Measurements from ENCODE around the gene APP.
"Not testable (repeated sequence)": the region's sequence is repeated elsewhere in the genome, so short reads cannot be mapped to it uniquely, and the experiment has no call there.

APP gene

GRCh38 chr21:26164311-26164710 lies 6.3 kb downstream of the APP start:
- no peak for DNase-seq (ENCODE audit: low spot score)

DNA sequence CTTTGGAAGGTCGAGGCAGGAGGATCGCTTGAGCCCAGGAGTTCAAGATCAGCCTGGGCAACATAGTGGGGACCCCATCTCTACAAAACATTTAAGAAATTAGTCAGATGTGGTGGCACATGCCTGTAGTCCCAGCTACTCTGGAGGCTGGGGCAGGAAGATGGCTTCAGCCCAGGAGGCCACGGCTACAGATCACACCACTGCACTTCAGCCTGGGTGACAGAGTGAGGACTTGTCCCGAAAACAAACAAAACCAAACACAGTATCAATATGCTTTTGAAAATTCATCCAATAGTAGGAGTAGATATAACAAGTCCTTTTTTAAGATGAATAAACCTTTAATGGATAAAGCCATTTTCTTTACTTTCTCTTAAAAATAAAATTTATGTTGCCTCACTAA lies 8.5 kb downstream of the APP start:
- DNase-seq (ENCODE audit: low spot score): no peak

- DNase-seq (ENCODE audit: low spot score): no peak
Observed at GRCh38 chr21:26159869-26160268, 10.7 kb downstream of the APP start.

DNA sequence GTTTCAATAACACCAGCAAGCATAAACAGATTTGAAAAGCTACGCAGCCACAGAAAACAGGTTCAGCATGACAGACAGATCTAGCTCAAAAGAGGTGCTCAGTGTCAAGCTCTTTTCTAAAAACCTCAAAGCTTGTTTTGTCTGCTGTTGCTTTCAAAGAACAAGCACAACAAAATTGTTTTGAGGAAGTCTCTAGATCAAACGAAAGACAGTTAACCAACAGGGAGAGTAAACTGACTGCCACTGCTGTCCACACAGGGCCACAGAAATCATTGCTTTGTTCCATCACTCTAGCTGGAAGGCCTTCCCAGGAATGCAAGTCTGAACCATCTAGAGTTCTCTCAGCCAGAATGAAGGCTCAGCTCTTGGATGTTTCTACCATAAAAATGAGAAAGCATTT lies 12.8 kb downstream of the APP start:
- no peak for DNase-seq (ENCODE audit: low spot score)

DNA sequence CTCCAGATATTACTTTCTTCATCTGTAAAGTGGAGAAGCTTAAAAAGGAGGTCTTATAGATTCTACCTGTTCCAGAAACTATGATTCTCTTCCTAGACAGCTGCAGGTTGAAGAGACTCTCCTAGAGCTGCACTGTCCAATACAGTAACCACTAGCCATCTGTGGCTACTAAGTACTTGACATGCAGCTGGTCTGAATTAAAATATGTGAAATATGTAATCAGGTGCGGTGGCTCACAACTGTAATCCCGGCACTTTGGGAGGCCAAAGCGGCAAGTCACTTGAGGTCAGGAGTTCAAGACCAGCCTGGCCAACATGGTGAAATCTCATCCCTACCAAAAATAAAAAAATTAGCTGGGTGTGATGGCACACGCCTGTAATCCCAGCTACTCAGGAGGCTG lies 15.8 kb downstream of the APP start:
- no peak for DNase-seq (ENCODE audit: low spot score)

DNA sequence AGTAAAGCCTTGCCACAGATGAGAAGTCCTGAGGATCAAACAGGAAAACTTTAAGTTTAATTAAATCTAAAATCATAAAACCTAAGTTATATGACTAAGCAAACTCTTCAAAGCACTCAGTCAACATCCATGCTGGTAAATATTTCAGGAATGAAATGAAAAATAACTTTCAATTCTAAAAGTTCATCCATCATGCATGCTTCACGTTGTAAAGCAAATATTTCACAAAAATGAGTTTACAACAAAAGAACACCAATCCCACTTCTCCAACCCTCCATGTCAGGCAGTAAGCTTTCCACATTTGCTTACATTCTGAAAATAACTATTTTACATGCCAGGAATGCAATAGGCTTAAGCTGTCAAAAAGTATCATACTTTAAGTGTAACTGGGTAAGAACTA lies 16.8 kb downstream of the APP start:
- no peak for DNase-seq (ENCODE audit: low spot score)

DNA sequence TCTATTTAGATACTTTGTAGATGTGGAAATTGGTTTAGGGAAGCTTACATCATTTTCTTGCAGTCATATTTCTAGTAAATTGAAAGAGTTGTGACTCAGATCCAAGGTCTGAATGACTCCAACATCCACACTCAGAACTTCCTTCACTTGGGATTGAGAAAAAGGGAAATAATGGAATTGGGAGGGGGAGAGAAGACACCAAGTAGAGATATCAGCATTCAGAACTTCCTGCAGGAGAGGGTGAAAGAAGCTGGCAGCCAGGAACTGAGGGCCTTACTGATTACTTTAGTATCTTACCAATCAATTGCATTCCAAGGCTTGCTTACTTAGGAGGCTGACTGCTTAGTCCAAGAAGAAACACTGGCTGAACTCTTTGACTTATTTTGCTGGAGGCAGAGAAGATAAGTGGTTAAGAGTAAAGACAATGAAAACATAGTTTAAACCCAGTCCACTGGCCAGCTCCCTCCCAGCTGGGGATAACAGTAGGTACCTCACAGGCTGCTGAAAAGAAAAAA lies 21.7 kb downstream of the APP start:
- peak; percentile 69 for DNase-seq (ENCODE audit: low spot score)

DNA sequence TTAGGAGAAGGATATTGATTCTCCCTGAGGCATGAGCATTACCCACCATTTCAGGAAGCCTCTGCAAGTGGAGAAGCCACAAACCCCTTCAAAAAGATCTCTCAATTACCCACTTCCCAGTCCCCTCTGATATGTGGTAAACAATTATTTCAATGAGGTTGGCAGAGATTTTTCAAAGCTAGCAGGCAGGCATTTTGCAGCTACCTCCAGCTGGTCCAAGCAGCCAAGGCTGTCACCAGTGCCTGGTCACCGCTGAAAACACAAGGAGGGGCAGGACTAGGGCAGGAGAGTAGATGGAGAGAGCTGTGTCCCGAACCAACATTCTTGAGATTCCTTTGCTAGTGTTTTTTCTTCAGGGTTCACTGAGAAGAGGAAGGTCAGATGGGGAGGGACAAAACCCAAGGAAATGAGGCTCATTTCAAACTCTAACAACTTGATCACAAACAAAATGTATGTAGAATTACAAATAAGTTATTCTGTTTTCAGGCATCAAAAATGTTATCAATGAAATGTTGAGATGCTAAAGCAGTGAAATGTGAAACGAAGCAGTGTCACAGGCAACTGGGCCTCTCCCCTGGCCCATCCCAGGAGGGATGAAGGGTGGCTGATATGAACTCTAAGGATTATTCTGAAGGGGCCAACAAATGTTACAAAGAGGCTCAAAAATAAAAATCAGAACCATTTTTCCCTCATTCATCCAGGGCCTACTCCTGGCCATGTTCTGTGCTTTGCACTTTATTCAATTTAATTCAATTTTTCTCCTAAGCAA lies 22.3 kb downstream of the APP start:
- DNase-seq (ENCODE audit: low spot score): no peak

DNA sequence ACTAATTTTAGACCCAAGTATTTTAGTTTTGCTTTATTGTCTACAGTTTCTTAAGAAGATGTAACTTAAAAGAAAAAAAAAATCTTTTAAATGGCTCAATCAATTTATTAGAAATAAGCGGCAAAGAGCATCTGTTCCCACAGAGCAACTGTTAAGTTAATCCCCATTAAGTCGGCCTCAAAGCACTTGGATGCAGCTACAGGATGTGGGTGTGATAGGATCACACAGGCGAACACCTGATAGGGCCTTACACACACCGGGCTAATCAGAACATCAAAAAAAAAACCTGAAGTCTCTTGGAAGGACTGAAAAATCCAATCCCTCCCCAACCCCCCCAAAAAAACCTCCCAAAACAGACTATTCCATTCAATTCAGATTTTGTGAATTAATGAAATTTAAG lies 23.0 kb downstream of the APP start:
- no peak for DNase-seq (ENCODE audit: low spot score)

DNA sequence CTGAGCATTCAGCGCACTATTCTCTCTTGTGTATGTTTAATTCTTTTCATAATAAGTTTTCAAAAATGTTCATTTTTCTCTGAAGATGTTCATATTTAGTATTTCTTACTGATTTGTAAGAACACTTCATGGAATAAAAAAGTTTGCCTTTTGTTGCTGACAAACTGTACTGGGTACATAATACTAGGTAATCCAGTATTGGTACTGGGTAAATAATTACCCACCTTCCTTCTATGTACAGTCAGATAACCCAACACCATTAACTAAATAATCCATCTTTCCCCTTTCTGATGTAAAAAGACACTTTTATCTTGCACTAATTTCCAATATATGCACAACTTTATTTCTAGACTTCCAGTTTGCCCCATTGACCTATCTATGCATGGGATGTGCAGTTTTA lies 23.9 kb downstream of the APP start:
- no peak for DNase-seq (ENCODE audit: low spot score)

DNA sequence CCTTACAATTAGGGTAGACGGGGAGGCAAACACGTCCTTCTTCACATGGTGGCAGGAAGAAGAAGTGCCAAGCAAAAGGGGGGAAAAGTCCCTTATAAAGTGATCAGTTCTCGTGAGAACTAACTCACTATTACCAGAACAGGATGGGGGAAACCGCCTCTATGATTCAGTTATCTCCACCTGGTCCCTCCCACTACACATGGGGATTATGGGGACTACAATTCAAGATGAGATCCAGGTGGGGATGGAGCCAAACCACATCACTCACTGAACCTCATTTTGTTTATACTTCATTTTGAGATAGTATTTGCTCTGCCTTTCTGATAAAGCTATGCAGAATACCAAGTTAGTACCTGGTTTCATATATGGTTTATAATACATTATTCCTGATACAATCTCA lies 26.5 kb downstream of the APP start:
- DNase-seq (ENCODE audit: low spot score): no peak

DNA sequence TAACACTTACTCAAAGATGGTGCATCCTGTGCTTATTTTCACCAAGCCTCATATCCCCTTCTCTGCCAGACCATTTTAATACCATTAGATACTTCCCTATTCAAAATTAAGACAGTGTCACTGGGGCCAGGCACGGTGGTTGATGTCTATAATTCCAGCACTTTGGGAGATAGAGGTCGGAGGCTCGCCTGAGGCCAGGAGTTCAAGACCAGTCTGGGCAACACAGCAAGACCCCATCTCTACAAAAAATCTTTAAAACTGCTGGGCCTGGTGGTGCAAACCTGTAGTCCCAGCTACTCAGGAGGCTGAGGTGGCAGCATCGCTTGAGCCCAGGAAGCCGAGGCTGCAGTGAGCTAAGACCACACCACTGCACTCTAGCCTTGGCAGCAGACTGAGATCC lies 28.2 kb downstream of the APP start:
- DNase-seq (ENCODE audit: low spot score): no peak

GRCh38 chr21:26140926-26141325 lies 29.6 kb downstream of the APP start:
- DNase-seq (ENCODE audit: low spot score): no peak

GRCh38 chr21:26140164-26140579 lies 30.4 kb downstream of the APP start:
- peak; percentile 100 for DNase-seq (ENCODE audit: low spot score)

DNA sequence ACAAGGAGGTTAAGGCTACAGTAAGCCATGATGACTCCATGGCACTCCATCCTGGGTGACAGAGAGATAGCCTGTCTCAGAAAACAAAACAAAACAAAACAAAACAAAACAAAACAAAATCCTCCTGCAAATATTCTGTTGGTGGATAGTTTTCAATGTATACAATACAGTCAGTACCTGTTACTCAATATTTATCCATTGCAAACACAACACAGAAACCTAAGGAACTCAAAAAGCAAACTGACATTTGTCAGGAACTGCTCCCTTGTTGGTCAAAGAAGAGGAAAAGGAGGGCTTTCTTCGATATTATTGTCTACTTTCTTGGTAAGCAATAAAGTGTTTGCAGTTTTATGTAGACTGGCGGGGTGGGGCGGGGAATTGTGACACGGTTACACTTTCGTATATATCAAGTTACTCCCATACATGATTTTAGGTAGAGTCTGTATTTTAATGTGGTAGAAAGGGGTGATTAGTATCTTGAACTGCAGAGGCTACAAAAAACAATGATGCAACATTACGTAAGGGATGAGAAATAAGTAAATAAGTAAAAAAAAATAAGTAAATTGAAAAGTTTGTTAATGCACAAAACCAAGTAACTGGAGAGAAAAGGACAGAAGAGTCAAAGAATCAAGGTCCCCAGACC lies 31.8 kb downstream of the APP start:
- no peak for DNase-seq (ENCODE audit: low spot score)

DNA sequence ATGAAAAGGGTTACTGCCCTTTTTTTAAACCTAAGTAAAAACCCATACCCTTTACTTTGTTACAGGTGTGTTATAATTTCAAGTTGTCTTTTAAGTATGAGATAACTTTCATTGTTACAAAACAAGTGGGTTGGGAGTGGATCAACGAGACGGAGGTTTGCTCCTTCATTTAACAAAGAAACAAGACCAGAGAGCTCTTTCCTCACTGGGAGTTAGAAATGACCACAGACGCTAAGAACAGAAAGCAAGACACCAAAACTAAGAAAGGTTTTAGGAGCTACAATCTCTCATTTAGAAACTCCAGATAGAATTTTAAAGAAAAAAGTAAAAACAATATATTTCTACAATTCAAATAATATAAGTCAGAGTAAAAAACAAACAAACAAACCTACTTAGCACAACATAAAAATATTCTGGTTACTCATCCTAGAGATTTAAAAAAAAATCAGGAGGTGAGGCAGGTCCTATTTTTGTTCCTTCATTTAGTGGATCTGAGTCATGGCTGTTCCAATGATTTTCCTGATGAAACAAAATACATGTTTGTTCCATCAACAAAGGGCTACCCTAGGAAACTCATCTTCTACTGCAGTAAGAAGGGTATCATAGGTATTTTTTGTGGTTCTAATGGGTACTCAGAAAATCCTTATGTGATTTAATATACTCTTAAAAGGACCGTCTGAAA lies 33.0 kb downstream of the APP start:
- peak; percentile 61 for DNase-seq (ENCODE audit: low spot score)

DNA sequence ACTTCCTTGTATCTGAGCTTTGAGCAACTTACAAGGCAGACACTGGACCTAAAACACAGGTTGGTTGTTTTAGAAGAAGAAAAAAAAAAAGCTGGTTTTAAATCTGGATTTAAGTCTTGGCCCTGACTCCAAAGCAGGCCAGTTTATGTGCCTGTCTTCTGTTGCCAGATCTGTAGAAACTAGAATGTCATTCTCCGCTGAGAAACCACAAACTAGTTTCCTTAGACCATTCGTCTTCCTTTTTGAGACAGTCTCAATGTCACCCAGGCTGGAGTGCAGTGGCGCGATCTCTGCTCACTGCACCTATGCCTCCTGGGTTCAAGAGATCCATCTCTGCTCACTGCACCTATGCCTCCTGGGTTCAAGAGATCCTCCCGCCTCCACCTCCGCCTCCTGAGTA lies 33.9 kb downstream of the APP start:
- no peak for DNase-seq (ENCODE audit: low spot score)

DNA sequence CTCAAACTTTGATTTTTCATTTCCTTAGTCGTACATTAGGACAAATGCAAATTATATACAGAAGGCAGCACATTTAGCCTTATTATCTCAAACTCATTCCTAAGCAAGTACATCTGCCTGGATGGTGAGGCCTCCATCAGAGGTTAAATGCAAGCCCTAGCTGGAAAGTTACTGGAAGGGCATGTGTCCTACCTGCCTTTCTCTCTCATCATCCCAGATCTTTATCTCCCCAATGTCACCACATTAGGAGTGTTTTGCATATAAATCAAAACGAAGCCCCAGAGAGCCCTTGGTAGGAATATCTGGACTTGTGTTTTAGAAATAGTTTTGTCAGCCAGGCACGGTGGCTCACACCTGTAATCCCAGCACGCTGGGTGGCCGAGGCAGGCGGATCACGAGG lies 35.0 kb downstream of the APP start:
- no peak for DNase-seq (ENCODE audit: low spot score)

DNA sequence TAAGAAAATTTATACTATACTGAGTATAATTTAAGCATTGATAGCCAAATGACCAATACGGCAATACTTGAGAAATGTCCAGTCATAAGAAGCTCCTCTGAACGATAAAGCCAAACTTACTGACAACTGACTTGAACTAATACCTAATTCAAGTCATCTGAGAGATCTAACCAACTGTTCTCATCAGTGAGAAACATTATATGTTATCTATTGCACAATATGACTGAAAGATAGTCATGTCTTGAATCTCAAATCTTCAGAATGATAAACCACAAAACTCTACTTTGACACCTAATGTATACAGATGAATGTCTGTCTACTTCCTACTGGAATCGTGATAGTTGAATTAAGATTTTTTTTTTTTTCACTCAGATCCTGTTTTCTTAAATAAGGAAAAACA lies 39.0 kb downstream of the APP start:
- DNase-seq (ENCODE audit: low spot score): no peak

DNA sequence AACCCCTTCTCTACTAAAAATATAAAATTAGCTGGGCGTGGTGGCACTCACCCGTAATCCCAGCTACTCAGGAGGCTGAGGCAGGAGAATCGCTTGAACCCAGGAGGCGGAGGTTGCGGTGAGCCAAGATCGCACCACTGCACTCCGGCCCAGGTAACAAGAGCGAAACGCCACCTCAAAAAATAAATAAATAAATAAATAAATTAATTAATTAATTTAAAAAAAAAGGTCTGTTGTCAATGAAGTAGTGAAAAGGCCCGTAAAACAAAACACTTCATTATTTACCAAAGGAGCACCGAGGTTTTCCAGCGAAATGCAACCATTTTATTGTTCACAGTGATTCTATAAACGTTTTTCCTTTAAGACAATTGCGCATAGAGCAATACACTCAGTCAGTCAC lies 39.5 kb downstream of the APP start:
- DNase-seq (ENCODE audit: low spot score): not testable (repeated sequence)

- DNase-seq (ENCODE audit: low spot score): peak; percentile 69
Observed at GRCh38 chr21:26130249-26130881, 40.2 kb downstream of the APP start.

GRCh38 chr21:26127918-26128317 lies 42.7 kb downstream of the APP start:
- peak; percentile 64 for DNase-seq (ENCODE audit: low spot score)
